A673 (cell line): Measurements from ENCODE around the gene KRT2. TPM values are rescaled to one million over a fixed set of nuclear protein-coding genes. Genes with fewer than 3 reads are reported as not detected.

ENCODE experiments used
- BruUV-seq: library from RNA; stranded (reverse); fragments of 400-500 nt; replicated peaks from 2 replicates; lab custom pipeline; 2021; lab: Mats Ljungman, UMichigan
- CTCF ChIA-PET: fragments of 300-600 bp; sonication (Branson Sonifier 250); formaldehyde crosslinking; loops from one replicate; lab custom pipeline; 2022; ENCODE audit warnings: antibody characterized with exemption; lab: Charles Lee
- POLR2A ChIA-PET: fragments of 300-600 bp; sonication (Branson Sonifier 250); formaldehyde crosslinking; loops from one replicate; lab custom pipeline; 2022; ENCODE audit warnings: antibody characterized with exemption; ENCODE audit not compliant: low non-redundant PET; lab: Charles Lee
- DNase-seq: peaks from one replicate; pipeline ENCODE4 v3.0.0-alpha.2; 2015; ENCODE audit warnings: low spot score
- H3K27ac ChIP-seq: fragments of 200-600 bp; sonication (generic); 2 replicates; pipeline ENCODE4 v1.5.1; 2016; ENCODE audit warnings: mixed run types, low read depth, mild to moderate bottlenecking, mixed read lengths, antibody characterized with exemption, low read length; ENCODE audit not compliant: poor library complexity, severe bottlenecking
- H3K27me3 ChIP-seq: fragments of 200-600 bp; sonication (generic); replicated peaks from 2 replicates; pipeline ENCODE4 v1.6.1; 2017; ENCODE audit warnings: mixed run types, low read depth, mild to moderate bottlenecking, mixed read lengths, antibody characterized with exemption, low read length; ENCODE audit not compliant: insufficient read depth, poor library complexity
- H3K36me3 ChIP-seq: fragments of 200-600 bp; sonication (generic); 2 replicates; pipeline ENCODE4 v1.6.1; 2016; ENCODE audit warnings: mixed run types, mild to moderate bottlenecking, mixed read lengths, antibody characterized with exemption, low read length; ENCODE audit not compliant: insufficient read depth, poor library complexity, severe bottlenecking
- H3K4me1 ChIP-seq: fragments of 200-600 bp; sonication (generic); 2 replicates; pipeline ENCODE4 v1.6.1; 2017; ENCODE audit warnings: mixed run types, mild to moderate bottlenecking, mixed read lengths, antibody characterized with exemption, low read length; ENCODE audit not compliant: insufficient read depth, poor library complexity, severe bottlenecking
- H3K4me3 ChIP-seq: fragments of 200-600 bp; sonication (generic); 2 replicates; pipeline ENCODE4 v1.5.1; 2016; ENCODE audit warnings: low read depth, mixed run types, mild to moderate bottlenecking, mixed read lengths, low read length; ENCODE audit not compliant: poor library complexity, severe bottlenecking
- H3K9me3 ChIP-seq: fragments of 200-600 bp; sonication (generic); 2 replicates; pipeline ENCODE4 v1.6.1; 2016; ENCODE audit warnings: mixed run types, low read depth, mild to moderate bottlenecking, mixed read lengths, antibody characterized with exemption, low read length; ENCODE audit not compliant: poor library complexity, severe bottlenecking
- EZH2 ChIP-seq: fragments of 200-600 bp; sonication (generic); IDR thresholded peaks from 2 replicates; pipeline ENCODE4 v1.6.1; 2017; ENCODE audit warnings: borderline replicate concordance, low read depth, mild to moderate bottlenecking, mixed read lengths, antibody characterized with exemption, low read length; ENCODE audit not compliant: poor library complexity, severe bottlenecking
- intact Hi-C: fragments of 100-400 bp; cut with micrococcal nuclease; formaldehyde crosslinking; loops from one replicate; pipeline ENCODE4 v1.10.0; 2022; ENCODE audit not compliant: unreplicated experiment
- total RNA-seq: library from RNA; stranded (reverse); gene quantifications from 2 replicates; pipeline ENCODE4 v1.2.3, GENCODE V29; 2021
- TF ChIP-seq, protein P1 (sequence below): fragments of 300-800, 200-600 bp; sonication (generic); conservative IDR thresholded peaks from 2 replicates; pipeline ENCODE4 v1.5.1; 2017; ENCODE audit warnings: low read depth, mild to moderate bottlenecking, antibody characterized with exemption, low read length, moderate library complexity, mixed read lengths

KRT2 gene
- total RNA-seq, 1 experiment from 2014 or later, result not detected

DNA sequence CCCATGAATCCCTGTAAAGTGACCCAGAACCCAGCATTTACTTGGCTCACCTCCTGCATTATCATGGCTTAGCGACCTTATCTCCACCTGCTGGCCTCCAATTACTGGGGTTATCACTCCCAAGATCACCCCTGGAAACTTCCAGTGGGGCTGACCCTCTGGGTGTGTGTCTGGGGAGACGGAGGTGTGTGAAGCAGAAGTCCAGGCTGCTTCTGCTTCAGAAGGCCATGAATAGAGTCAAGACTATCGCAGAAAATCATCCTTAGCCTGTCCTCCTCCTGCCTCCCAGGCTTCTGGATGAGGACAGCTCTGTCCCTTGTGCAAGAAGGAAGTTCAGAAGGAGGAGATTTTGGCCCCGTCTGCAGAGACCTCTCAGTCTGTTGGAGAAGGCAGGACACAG is 50.3 kb downstream of the KRT2 start:
- Histone ChIP-seq H3K27ac (no peak overlapping the region), H3K9me3 (no peaks in the 10 kb centered on the region), H3K4me1 (peaks cover 6% of the 10 kb centered on the region), H3K27me3 (peaks cover 36% of the 10 kb centered on the region), H3K36me3 (no peaks in the 10 kb centered on the region), H3K4me3 (no peak overlapping the region)
- TF ChIP-seq EZH2, result no peak
- TF ChIP-seq, protein P1, sequence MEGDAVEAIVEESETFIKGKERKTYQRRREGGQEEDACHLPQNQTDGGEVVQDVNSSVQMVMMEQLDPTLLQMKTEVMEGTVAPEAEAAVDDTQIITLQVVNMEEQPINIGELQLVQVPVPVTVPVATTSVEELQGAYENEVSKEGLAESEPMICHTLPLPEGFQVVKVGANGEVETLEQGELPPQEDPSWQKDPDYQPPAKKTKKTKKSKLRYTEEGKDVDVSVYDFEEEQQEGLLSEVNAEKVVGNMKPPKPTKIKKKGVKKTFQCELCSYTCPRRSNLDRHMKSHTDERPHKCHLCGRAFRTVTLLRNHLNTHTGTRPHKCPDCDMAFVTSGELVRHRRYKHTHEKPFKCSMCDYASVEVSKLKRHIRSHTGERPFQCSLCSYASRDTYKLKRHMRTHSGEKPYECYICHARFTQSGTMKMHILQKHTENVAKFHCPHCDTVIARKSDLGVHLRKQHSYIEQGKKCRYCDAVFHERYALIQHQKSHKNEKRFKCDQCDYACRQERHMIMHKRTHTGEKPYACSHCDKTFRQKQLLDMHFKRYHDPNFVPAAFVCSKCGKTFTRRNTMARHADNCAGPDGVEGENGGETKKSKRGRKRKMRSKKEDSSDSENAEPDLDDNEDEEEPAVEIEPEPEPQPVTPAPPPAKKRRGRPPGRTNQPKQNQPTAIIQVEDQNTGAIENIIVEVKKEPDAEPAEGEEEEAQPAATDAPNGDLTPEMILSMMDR, result no peak
- intact Hi-C loops, result no loop called here
- no TSS peak for BruUV-seq
- ChIA-PET POLR2A (no interaction called here), CTCF (no interaction called here)
- no peak for DNase-seq

DNA sequence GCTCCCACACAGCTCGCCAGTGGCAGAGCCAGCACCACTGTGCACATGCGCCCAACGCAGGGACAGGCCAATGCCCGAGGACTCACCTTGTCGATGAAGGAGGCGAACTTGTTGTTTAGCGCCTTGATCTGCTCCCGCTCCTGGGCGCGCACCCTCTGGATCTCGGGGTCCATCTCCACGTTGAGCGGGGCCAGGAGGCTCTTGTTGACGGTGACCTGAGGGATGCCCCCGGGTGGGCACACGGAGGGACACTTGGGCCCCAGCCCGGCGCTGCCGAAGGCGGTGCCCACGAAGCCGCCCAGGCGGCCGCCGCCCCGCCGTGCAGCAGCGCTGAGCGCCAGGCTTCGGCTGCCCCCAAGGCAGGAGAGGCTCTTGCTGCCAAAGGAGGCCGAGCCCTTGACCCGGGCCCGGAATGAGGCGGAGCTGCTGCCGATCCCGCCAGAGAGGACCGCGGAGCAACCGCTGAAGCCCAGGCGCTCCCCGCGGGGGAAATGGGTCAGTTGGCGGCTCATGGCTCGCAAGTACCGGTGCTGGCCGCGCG is 51.0 kb downstream of the KRT2 start, which contains the start of gene KRT72:
Gene KRT72 (minus strand): TSS at position 523 of the 541 bp plus-strand sequence. CDS start 11 bp downstream, at position 512.
- POLR2A ChIA-PET, result no interaction called here

DNA sequence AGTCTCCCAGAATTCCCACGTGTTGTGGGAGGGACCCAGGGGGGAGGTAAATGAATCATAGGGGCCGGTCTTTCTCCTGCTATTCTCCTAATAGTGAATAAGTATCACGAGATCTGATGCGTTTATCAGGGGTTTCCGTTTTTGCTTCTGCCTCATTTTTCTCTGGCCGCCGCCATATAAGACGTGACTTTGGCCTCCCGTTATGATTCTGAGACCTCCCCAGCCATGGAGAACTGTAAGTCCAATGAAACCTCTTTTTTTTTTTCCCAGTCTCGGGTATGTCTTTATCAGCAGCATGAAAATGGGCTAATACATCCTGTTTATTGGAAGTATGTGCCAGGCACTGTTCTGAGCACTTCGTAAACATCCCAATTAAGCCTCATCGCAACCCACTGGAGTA is 51.5 kb downstream of the KRT2 start:
- H3K36me3 ChIP-seq, result no peaks in the 10 kb centered on the region
- BruUV-seq, result no TSS peak
- CTCF ChIA-PET, result no interaction called here
- TF ChIP-seq, protein P1, result no peak
- TF ChIP-seq EZH2, result no peak
- H3K27ac ChIP-seq, result no peak overlapping the region
- no peaks in the 10 kb centered on the region for H3K9me3 ChIP-seq
- no peaks in the 10 kb centered on the region for H3K4me1 ChIP-seq
- H3K4me3 ChIP-seq, result no peak overlapping the region
- intact Hi-C loops, result no loop called here
- POLR2A ChIA-PET, result interaction anchor here (0.5 kb wide), 1 partner anchor 95 kb away, joined by 4 read pairs; no protein-coding TSS in a partner anchor
- DNase-seq, result no peak
- peaks cover 36% of the 10 kb centered on the region for H3K27me3 ChIP-seq

More for the DNA sequence above, 51.0 kb downstream of the KRT2 start, which contains the start of gene KRT72:
- DNase-seq, result no peak
- Histone ChIP-seq H3K4me1 (peaks cover 3% of the 10 kb centered on the region), H3K9me3 (no peaks in the 10 kb centered on the region), H3K27me3 (peaks cover 36% of the 10 kb centered on the region), H3K36me3 (no peaks in the 10 kb centered on the region), H3K27ac (no peak within 1 kb of the TSS), H3K4me3 (no peak within 1 kb of the TSS)
- CTCF ChIA-PET, result no interaction called here
- no peak for TF ChIP-seq EZH2
- TF ChIP-seq, protein P1, result no peak
- intact Hi-C loops, result no loop called here
- BruUV-seq, result no TSS peak
